HG02588 (cell line): ENCODE measurements around the gene RELT.

Source experiments
- ATAC-seq: cut with Tn5 transposase; IDR thresholded peaks from one replicate; pipeline ENCODE4 v1.9.1; 2021; ENCODE audit warnings: mild to moderate bottlenecking, moderate library complexity; ENCODE audit not compliant: unreplicated experiment

RELT gene

DNA sequence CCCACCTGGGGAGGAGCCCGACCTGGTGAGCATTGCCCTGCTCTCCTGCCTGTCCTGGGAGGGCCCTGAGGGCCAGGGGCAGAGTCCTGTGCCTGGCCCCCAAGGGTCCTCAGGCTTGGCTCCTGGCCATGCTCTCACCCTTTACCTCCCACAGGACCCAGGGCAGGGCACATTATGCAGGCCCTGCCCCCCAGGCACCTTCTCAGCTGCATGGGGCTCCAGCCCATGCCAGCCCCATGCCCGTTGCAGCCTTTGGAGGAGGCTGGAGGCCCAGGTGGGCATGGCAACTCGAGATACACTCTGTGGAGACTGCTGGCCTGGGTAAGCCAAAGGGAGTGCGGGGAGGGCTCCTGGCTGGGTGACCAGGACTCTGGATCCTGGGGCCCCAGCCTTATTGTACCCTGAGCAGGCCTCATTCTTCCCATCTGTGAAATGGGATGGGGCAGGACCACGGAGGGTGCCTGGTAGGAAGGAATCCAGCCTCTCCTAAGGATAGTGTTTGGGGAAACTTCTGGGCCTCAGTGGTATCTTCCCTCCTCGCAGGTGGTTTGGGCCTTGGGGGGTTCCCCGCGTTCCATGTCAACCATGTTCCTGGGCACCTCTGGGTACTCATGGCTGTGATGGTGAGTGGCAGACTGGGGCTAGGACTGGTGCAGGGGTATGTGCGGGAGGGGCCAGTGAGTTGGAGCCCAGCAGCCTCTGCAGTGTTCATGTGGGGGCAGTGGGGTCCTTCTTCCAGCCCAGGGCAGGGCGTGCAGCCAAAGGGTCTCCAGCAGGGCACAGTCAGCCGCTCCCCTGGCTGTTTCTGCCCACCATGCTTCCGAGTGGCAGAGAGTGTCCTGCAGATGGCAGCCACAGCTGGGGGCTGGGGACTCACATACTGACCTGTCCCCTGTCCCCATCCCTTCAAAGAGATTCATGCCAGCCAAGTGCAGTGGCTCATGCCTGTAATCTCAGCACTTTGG, 14.7 kb downstream of the RELT start:
- ATAC-seq, result no peak

DNA sequence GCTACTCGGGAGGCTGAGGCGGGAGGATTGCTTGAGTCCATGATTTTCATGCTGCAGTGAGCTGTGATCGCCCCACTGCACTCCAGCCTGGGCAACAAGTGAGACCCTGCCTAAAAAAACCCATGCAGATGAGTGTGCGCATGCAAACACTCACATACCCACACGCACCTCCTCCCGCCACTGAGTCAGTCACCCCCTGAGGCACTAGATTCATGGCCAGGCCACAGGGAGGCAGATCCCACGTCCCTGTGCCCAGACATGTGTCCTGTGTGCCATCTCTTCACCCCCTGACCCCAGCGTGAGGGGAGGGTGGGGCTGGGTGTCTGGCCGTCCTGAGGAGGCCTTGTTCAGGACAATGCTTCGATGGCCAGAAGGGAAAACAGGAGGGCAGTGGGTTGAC, 15.5 kb downstream of the RELT start:
- ATAC-seq, result no peak

DNA sequence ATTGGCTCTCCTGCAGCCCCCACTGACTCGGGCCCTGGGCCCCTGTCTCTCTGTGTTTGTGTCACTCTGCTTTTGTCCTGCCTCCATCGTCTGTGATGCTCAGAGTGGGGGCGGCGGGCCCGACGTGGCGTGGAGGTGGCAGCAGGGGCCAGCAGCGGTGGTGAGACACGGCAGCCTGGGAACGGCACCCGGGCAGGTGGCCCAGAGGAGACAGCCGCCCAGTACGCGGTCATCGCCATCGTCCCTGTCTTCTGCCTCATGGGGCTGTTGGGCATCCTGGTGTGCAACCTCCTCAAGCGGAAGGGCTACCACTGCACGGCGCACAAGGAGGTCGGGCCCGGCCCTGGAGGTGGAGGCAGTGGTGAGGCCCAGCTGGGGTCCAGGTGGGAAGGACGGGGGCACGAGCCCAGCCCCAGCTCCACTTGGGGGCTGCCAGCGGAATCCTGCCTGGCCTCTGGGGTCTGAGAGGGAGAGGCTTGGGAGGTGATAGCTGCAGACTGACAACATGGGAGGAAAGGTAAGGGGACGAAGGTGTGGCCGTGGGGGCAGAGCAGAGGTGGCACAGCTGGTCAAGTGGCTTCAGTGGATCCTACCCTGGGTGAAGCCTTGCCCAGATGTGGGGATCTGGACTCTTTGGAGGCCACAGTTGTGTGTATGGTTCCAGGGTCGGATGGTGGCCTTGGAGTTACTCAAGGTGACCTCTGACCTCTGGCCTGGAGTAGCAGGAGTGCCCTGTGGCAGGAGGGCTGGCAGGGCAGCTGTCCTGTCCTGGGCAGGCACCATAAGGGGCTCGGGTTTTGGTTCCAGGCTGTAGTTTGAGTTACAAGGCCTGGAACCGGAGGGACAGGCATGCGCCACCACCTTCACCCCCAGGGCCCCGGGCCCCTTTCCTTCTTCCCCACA, 16.2 kb downstream of the RELT start:
- no peak for ATAC-seq

DNA sequence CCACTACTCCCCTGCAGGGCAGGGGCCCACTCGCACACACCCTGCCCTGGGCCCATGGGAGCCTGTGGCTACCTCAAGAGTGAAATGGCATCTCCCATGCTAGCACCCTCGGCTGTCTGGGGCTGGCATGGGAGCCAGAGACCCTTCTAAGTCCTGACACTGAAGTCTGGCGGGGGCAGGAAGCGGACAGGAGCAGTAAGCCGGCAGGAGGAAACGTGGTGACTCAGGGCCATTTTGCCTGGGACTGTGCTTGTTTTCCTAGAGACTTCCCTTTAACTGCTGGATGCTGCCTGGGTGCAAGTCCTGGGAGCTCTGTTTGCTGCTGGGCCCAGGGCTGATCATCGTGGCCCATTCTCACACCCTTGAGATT, 16.8 kb downstream of the RELT start:
- no peak for ATAC-seq

DNA sequence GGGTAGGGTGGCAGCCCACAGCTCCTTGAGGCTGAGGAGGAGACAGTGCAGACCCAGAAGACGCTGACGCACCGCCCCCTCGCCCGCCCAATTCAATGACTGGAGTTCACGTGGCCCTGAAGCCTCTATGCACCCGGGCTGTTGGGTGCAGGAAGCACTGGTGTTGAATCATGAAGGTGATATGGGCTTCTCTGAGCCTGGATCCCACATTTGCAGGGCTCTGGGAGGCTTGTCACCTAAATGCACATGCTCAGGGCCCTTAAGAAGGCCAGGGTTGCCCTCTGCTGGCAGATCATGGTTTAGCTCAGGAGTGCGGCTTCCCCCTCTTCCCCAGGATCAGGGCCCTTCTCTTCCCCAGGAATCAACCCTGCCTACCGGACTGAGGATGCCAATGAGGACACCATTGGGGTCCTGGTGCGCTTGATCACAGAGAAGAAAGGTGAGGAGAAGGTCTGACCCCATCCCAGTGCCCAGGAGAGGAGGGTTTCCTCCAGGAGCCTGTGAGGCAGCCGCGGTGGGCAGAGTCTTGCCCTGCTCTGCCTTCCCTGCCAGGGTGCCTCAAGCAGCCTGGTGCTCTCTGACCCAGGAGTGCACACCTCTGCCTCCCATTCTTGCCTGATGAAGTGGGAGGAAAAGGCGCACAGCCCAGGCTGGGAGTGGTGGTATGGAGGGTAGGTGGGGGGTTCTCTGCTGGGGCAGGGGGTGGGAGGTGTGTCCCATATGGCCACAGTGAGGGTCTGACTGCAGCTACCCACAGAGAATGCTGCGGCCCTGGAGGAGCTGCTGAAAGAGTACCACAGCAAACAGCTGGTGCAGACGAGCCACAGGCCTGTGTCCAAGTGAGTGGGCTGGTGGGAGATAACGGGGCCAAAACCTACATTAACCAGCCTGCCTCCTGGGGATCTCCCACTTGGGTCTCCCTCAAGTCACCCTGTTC, 17.5 kb downstream of the RELT start:
- peak; percentile 40 for ATAC-seq

DNA sequence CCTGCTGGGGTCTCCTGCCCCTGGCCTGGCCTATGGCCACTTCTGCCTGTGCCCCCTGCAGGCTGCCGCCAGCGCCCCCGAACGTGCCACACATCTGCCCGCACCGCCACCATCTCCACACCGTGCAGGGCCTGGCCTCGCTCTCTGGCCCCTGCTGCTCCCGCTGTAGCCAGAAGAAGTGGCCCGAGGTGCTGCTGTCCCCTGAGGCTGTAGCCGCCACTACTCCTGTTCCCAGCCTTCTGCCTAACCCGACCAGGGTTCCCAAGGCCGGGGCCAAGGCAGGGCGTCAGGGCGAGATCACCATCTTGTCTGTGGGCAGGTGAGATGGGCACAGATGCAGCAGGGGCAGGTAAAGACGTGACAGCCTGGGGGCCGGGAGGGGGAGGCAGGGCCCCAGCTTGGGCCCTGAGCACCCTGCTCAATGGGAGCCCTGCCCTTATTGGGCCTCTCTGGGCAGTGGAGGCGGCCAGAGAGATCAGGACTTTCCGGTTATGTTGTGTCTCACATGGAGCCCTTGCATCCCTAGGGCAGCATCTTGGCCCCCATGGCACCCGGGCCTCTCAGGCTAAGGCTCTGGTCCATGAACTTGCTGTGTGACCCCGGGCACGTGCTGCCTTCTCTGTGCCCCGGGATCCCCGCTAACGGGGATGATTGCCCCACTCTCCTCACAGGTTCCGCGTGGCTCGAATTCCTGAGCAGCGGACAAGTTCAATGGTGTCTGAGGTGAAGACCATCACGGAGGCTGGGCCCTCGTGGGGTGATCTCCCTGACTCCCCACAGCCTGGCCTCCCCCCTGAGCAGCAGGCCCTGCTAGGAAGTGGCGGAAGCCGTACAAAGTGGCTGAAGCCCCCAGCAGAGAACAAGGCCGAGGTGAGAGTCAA, 18.5 kb downstream of the RELT start:
- no peak for ATAC-seq

DNA sequence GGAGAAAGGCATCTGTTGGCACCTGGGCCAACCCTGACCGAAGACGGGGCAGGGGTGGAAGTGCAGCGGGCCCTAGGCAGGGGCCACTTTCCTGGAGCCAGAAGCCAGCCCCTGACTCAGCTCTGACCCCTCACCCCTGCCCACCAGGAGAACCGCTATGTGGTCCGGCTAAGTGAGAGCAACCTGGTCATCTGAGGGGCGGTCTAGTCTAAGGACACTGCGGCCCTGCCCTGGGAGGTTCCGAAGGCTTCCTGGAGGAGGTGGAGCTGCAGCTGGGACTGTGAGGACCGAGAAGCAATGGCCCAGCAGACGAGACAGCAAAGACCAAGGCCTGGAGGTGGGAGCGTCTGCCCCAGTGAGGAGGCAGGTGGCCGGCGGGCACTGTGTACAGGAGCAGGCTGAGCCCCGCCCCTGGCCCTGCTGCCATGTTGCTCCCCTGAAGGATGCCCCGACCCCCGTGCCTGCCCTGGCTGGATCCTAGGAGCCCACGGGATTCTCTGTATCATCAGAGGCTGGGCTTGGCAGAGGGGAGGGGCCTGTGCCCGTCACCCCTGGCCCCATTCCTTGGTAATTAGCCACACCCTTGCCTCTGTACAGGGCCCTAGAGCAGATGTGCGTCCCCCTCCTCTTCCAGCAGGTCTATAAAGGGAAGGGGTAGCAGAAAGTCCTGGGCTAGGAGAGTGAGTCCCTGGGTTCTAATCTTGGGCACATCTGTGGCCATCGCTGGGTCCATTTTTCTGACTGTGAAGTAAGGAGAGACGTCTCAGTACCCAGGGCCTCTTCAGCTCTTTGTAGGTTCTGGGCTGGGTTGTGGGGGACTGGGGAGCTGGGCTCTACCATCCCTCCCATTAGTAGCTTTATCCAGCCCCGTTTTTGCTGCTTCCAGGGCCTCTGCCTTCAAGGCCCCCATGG, 19.4 kb downstream of the RELT start:
- ATAC-seq, result no peak

DNA sequence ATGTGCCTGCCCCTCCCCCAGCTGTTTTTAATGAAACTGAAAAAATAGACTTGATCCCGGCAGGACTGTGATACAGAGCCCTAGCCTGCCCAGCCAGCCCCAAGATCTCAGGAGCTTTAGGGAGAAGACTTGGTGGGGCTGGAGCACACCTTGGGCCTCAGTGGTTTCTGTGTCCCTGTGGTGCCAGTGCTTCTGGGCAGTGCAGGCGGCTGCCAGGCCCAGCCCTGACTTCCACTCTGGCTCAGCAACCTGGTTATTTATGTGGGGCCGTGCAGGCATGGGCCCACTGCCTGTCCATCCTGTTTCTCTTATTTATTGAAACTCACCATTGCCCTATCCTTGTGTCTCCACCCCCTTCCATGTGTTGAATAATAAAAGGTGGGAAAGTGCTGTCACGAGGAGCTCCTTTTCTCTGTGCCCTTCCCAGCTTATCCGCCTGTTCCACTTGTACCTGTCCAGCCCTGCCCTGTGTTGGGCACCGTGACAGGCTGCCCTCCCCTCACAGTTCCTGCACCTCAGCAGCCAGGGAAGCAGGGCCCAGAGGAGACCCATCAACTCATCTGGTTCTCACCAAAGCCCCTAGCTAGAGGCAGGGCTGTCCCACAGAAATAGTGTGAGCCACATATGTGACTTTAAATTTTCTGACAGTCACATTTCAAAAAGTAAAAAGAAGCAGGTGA, 20.2 kb downstream of the RELT start:
- ATAC-seq, result no peak

DNA sequence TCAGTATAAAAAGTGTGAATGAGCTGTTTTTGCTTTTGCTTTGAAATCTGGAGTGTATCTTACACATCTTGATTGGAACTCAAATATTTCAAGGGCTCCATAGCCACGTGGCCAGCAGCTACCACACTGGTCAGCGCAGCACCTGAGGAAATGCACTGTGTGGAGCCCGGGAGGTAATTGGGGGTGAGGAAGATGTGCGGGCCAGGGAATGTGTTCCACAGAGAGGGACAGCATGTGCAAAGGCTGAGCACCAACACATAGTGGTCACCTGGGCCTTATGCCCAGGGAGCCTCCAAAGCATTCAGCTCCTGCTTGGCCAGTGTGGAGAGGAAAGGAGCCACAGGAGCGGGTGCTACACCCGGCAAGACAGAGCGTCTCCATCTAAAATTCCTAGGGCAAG, 20.8 kb downstream of the RELT start:
- ATAC-seq, result no peak

DNA sequence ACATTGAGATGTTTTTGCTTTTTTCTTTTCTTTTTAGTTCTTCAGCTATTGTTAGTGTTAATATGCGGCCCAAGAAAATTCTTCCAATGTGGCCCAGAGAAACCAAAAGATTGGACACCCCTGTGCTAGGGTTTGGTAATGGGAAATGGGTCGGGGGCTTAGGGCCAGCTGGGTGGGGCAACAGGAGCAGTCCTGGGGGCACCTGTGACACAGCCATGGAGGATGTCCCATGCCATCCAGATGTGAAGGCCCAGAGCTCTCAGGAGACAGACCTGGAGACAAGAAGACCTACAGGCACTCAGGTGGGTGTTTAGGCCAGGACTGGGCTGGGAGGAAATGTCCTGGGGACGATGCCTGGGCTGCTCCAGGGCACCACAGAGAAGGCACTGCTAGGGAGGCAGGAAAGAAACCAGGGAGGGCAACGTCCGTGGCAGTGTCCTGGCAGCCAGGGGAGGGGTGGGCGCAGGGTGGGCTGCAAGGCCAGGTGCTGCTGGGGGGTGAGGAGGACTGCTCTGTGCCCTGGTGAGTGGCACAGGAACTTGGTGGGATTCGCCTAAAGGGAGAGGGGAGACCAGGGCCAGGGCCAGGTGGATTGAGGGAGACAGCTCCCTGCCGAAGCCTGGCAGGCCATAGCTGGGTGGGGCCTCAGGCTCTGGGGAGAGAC, 21.4 kb downstream of the RELT start:
- ATAC-seq, result no peak

DNA sequence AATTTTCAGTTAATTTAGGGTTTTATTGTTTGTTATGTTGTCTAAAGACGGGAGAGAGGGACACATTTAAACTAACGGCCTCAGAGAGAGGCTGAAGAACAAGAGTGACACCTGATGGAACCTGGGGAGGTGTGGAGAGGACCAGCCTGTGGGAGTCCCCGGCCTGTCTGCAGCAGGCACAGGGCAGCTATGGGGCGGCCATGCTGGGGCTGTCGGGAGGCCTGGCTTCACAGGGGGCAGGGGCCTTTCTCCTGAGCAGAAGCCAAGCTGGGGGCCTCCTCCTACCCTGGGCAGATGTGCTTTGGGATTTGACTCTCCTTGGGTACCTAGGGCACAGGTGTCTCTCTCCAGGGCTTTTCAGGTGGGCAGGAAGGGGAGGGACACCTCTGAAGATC, 21.9 kb downstream of the RELT start:
- ATAC-seq, result no peak

DNA sequence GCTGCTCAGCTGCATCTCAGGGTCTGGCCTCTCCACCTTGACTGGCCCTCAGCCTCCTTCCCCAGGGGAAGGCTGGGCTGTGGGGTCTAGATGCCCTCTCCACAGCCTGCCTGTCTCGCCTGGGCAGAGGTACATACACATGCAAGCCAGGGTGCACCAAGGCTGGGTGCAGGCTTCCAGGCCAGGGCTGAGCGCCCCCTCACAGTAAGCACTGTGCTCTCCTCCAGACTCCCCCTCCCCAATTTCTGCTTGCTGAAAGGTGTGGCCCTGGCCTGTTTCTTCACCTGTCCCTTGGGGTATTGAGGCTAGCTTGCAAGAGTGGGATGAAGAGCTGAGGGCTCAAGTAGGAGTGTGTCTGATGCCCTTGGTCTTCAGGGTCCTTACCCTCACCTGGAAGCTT, 22.5 kb downstream of the RELT start:
- ATAC-seq, result no peak

DNA sequence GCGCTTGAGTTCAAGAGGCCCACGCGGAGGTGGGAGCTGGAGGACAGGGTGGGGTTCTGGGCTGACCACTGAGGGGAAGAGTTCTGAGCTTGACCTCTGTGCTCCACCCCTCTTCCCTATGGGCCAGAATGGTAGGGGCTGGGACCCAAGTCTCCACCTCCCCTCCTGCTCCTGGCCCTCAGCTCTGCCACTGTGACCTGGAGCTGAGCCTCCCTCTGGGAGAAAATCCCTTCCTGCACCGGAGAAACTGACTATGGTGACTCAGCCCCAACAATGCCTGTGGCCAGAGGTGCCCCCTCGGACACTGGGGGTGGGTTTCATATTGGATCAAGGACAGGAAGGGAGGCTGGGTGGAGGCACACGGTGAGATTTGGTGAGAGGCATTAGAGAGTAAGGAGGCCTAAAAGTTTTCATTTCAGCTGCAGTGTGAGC, 23.0 kb downstream of the RELT start:
- no peak for ATAC-seq

DNA sequence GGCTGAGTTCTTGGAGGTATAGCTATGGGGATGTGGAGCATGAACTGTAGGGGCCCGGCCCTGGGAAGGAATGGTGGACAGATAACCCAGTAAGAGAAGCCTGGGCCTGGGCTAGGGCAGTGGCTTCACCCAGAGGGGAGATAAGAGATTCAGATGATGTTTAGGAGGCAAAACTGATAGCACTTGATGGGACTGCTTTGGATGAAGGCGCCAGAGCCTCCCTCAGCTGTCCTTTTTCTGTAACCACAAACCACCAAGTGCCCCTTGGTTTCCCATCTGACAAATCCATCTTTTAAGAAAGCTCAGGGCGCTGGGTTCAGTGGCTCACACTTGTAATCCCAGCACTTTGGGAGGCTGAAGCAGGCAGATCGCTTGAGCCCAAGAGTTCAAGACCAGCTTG, 23.4 kb downstream of the RELT start:
- ATAC-seq, result no peak

DNA sequence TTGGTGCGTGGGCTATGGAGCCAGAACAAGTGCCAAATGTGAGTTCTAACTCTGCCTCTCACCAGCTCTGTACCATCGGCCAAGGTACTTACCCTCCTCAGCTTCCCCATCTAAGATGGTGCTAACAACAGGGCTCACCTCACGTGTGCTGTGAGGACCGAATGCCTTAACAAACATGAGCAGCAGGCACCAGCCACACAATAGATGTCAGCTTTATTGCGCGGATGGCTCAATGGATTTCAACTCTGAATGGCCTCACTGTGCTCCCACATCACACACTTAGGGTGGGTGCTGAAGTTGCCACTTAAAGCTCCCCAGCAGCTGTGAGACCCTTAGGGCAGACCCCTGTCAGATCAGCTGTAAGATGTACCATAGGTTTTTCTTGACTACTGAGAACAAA, 24.1 kb downstream of the RELT start:
- no peak for ATAC-seq

DNA sequence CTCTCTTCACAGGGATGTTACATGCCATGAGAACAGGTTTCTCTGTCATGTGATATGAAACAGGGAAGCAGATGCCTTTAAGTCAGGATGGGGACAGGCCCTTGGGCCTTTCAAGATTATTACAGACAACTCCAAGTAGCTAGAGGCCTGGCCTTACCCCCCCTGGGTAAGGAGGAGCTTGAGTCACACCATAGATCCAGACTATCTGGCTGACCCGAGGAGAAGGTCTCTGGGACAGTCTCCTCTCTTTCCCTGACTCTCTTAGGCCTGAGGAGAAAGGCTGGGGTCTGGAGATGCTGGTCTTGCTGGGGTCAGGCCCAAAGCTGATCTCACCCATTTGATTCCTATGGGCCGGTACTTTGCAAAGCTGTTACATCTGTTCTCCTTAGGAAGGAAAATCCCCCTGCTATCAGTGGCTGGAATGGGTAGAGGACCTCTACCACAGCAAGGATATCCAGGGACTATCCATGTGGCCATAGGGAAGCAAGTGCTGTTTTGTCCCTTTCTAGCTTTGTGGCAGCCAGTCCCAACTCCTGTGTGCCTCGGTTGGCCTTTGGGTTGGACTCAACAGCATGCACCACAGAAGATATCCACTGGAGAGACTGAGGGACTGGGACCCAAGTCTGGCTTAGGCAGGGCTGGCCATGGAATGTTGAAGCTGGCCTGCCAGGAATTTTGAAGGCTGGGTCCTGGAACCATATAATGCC, 25.2 kb downstream of the RELT start:
- no peak for ATAC-seq
